Stimulated activated CD8-positive, alpha-beta memory T cell treated with anti-CD3 and anti-CD28 coated beads, Interleukin-7, amount 100 ng/mL, for 48 hours (primary cell): ENCODE measurements around the gene WDR5.

Experiments
- DNase-seq, 2 donors: peaks; one replicate each; pipeline ENCODE4 v3.0.0-alpha.2; 2020; ENCODE audit warnings: low read depth in 1 of 2; ENCODE audit errors: extremely low read depth in 1 of 2

The WDR5 gene

DNA sequence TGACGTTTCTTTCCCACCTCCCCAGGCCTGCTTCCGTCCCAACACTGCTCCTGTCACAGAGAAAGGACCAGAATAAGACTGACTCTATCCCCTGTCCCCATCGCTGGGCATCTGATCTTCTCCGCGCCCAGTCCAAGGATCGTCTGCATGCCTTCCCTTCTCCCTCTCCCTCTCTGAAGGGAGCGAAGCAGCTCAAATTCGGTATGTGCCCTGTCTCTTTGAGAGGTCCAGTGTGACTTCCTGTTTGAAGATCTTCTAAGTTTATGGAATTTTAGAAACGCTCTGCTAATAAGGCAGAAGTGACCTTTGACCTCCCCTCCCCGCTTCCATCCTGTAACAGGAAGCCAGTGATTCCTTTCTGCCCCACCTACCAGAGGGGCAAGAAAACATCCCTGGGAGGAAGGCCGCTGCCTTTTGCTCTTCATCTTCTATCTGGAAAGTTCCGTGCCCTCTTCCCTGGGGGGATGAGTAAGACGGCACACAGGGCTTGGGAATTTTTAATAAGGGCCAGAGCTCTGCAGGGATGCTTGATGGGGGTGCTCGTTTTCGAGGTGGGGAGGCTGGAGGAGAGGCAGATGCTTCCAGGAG, 69.2 kb downstream of the WDR5 start:
- no peak for DNase-seq

DNA sequence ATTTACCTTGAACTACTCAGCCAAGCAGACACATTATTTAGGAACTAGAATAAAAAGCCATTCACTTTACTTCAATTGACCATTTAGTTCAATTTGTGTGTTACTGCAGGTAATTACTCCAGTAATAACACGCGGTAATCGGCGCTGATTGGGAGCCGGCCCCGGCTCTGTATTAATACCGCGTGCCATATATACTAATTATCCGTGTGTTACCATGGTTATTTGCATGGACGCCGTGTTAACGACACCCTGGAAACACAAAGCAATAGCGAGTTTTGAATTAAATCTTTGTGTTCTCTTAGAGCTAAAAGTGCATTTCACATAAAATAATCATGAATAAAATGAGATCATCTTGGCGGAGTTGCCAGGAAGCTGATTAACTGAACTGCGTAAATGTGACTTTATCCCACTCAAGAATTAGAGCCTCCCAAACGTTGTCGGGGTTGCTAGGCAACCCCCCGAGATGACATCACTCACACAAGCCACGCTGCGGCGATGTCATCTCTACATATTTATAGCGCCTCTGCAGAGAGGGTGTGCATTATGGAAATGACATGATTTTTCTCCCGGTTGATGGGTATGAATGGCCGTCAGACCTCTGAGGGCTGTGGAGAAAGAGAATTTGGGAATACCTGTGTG, 69.9 kb downstream of the WDR5 start:
- no peak for DNase-seq

DNA sequence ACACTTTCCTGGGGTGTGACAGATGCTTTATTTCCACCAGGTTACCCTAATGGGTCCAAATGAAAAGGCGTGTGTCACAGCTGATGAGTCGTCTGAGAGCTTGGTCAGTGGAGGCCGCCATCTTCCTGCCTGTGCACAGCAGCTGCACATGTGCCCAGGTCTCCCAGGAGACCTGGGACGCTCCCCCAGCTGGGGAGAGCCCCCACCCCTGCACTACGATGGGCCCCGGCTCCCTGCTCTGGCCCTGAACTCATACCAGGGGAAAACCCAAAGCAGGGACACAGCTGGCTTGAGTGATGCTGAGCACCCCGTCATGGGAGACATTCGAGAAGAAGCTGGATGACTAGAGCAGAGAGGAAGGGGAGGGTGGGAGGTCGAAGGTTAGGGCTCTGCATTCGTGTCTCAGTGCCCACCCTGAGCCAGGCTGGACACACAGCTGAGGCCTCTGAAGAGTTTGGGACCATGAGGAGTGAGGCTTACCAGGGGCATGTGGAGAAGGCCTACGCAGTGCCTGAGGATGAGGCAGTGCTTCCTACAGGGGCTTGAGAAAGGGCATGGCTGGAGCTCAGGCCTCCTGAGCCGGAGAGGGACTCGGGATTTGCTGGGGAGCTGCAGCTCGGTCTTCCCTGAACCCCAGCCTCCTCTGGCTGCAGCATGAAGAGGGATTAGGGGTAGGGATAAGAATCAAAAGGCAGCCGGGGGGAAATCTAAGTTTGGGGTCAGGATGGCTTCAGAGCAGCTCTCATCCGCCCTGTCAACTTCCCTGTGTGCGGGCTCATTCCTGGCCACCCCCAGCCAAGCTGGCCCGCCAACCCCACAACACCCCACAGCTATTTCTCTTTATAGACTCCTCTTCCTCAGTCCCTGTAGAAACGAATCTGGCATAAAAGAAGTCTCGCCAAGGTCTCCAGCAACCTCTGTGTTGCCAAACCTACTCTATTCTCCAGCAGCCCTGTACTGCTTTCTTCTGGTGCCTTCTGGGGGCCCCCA, 70.7 kb downstream of the WDR5 start:
- no peak for DNase-seq

DNA sequence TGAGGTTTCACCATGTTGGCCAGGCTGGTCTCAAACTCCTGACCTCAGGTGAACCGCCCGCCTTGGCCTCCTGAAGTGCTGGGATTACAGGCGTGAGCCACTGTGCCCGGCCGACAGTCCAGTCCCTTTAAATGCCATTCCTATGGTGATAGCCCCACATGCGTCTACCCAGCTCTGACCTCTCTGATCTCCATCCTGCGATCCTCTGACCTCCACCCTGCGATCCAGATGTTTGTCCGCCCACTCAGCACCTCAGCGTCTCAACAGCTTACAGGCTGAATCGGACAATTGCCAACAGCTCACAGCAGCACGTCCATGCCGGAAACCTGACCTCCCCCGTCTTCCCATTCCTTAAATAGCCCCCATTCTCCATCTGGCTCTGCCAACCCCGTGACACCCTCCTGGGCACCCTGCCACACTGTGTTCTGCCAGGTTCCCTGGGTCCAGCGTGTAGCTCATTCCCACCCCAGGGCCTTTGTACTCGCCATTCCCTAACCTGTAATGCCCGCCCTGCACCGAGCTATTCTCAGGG, 72.5 kb downstream of the WDR5 start:
- no peak for DNase-seq

DNA sequence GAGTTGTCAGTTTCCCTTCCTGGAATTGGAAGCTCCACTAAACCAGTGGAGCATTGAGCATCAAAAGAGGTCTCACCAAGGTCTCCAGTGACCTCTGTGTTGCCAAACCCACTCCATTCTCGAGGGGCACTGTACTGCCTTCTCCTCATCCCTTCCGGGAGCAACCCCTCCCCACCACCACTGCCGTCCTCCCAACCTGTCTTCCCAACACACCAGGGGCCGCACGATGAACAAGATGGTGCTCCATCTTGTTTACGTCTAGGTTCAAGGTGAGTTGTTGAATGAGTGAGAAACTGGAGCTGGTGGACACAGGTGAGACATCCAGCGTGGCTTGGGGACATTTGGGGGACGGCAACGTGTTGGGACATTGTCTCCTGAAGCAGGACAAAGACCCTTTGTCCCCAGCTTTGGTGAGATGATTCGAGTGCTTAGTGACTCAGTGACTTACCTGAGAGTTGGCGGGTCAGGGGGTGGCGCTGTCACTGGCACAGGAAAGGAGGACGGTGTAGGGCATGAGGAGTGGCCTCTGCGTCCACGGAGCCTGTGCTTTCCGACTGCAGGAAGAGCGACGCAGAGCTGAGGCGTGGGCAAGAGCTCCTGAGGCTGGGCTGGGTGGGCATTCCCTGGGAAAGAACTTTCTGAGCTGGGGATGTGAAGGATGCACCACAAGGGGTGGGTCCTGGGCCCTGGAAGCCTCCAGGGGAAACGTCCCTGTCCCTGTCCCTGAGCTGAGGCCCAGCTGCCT, 73.3 kb downstream of the WDR5 start:
- DNase-seq: no peak
